Tibial artery (tissue), 4 donors: Measurements from ENCODE around the gene NR4A1.

Experiments used
- DNase-seq, 2 donors: peaks; one replicate each; pipeline ENCODE4 v3.0.0-alpha.2; 2019
- H3K27ac ChIP-seq, 2 donors: fragments of 200-600 bp; sonication (generic) in 1 of 2; 1 replicate in 1 of 2; 2 replicates in 1 of 2; pipeline ENCODE4 v1.5.1; 2018 to 2019; ENCODE audit warnings: mild to moderate bottlenecking in 1 of 2
- H3K27me3 ChIP-seq, 2 donors: fragments of 200-600 bp; sonication (generic) in 1 of 2; one replicate each; pipeline versions ENCODE4 v1.5.1 to v1.6.0; 2016 to 2019
- H3K36me3 ChIP-seq, 3 donors: fragments of 200-600 bp; sonication (generic) in 2 of 3; one replicate each; pipeline ENCODE4 v1.5.1; 2016 to 2019; ENCODE audit warnings: mild to moderate bottlenecking in 2 of 3
- H3K4me1 ChIP-seq, 4 donors: fragments of 200-600 bp; sonication (generic) in 2 of 4; 1 replicate in 3 of 4; 2 replicates in 1 of 4; pipeline ENCODE4 v1.5.1; 2016 to 2019
- H3K4me3 ChIP-seq, 2 donors: fragments of 200-600 bp; sonication (generic) in 1 of 2; 1 replicate in 1 of 2; 2 replicates in 1 of 2; pipeline ENCODE4 v1.5.1; 2018 to 2019; ENCODE audit warnings: mild to moderate bottlenecking in 2 of 2
- H3K9me3 ChIP-seq, 3 donors: fragments of 200-600 bp; sonication (generic) in 1 of 3; one replicate each; pipeline ENCODE4 v1.5.1; 2016 to 2019
- intact Hi-C: fragments of 100-400 bp; cut with DNase I; formaldehyde crosslinking; loops from one replicate; pipeline ENCODE4 v1.15.0; 2023; ENCODE audit warnings: low total_unique reads
- TF ChIP-seq, protein P1 (sequence below), 2 experiments: fragments of 200-600 bp in 1 of 2; fragments of 450-650 bp in 1 of 2; IDR thresholded peaks; one replicate each; pipeline ENCODE4 v1.5.1; 2017 to 2019; ENCODE audit warnings: antibody characterized with exemption in 2 of 2, mild to moderate bottlenecking in 1 of 2, moderate library complexity in 1 of 2

NR4A1 gene

GRCh38 chr12:52076811-52077210 is 25.6 kb downstream of the NR4A1 start:
- intact Hi-C loops: no loop called here
- Histone ChIP-seq H3K36me3 (peaks cover 13 to 72% (median 50%) of the 10 kb centered on the region in 3 donors), H3K27ac (no peak overlapping the region)

DNA sequence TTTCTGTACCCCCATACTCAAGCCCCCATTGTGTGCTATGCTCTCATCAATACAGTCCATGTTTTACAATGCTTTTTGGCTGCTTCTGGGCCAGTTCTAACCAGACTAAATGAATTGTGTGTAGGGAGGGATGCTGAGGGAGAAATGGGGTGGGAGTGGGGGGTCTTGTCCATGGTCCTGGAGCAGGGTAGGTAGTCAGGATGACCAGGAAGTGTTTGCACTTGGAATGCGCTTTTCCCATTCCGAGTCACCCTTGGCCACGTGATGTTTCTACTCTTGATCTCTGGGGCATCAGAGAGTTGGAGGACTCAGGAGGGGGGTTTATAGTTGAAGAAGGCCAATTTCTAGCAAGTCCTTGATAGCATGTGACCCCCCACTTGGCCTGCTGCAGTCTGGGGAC is 27.0 kb downstream of the NR4A1 start:
- intact Hi-C loops: no loop called here
- Histone ChIP-seq H3K27me3 (no peaks in the 10 kb centered on the region), H3K9me3 (no peaks in the 10 kb centered on the region), H3K4me1 (peaks cover 0 to 30% (median 14%) of the 10 kb centered on the region in 4 donors), H3K36me3 (peaks cover 13 to 70% (median 50%) of the 10 kb centered on the region in 3 donors), H3K4me3 (no peak overlapping the region), H3K27ac (no peak overlapping the region)
- DNase-seq: no peak
- TF ChIP-seq, protein P1, sequence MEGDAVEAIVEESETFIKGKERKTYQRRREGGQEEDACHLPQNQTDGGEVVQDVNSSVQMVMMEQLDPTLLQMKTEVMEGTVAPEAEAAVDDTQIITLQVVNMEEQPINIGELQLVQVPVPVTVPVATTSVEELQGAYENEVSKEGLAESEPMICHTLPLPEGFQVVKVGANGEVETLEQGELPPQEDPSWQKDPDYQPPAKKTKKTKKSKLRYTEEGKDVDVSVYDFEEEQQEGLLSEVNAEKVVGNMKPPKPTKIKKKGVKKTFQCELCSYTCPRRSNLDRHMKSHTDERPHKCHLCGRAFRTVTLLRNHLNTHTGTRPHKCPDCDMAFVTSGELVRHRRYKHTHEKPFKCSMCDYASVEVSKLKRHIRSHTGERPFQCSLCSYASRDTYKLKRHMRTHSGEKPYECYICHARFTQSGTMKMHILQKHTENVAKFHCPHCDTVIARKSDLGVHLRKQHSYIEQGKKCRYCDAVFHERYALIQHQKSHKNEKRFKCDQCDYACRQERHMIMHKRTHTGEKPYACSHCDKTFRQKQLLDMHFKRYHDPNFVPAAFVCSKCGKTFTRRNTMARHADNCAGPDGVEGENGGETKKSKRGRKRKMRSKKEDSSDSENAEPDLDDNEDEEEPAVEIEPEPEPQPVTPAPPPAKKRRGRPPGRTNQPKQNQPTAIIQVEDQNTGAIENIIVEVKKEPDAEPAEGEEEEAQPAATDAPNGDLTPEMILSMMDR (IDR thresholded peaks at IDR 0.05): no peak

More at GRCh38 chr12:52076811-52077210, 25.6 kb downstream of the NR4A1 start:
- Histone ChIP-seq H3K4me3 (no peak overlapping the region), H3K9me3 (no peaks in the 10 kb centered on the region), H3K4me1 (peaks cover 0 to 23% (median 10%) of the 10 kb centered on the region in 4 donors), H3K27me3 (no peaks in the 10 kb centered on the region)
- TF ChIP-seq, protein P1 (IDR thresholded peaks at IDR 0.05): no peak
- no peak for DNase-seq

- H3K27ac ChIP-seq: no peak within 1 kb of the TSS
- intact Hi-C loops: no loop called here
- TF ChIP-seq, protein P1 (IDR thresholded peaks at IDR 0.05): no peak
- H3K27me3 ChIP-seq: no peaks in the 10 kb centered on the region
- no peak within 1 kb of the TSS for H3K4me3 ChIP-seq
- H3K9me3 ChIP-seq: no peaks in the 10 kb centered on the region
- H3K36me3 ChIP-seq: peaks cover 9 to 55% (median 40%) of the 10 kb centered on the region in 3 donors
- H3K4me1 ChIP-seq: peaks cover 0 to 25% (median 11%) of the 10 kb centered on the region in 4 donors
- no peak for DNase-seq
Measured at GRCh38 chr12:52079576-52080402, 28.5 kb downstream of the NR4A1 start, which contains the start of gene SMIM41. TSS of gene SMIM41 (plus strand) at chr12:52079704. CDS start at chr12:52079780, 76 bp downstream.

GRCh38 chr12:52080403-52081251 is 29.4 kb downstream of the NR4A1 start:
- Histone ChIP-seq H3K27ac (peak overlapping the region; percentile 13 to 36), H3K27me3 (peaks cover 0 to 4% of the 10 kb centered on the region in 2 donors), H3K4me1 (peaks cover 0 to 25% (median 11%) of the 10 kb centered on the region in 4 donors), H3K9me3 (no peaks in the 10 kb centered on the region), H3K36me3 (peaks cover 9 to 46% (median 32%) of the 10 kb centered on the region in 3 donors), H3K4me3 (no peak overlapping the region)
- DNase-seq: no peak
- TF ChIP-seq, protein P1 (IDR thresholded peaks at IDR 0.05): no peak
- intact Hi-C loops: no loop called here

GRCh38 chr12:52081263-52081733 is 30.1 kb downstream of the NR4A1 start:
- Histone ChIP-seq H3K36me3 (peaks cover 9 to 40% (median 29%) of the 10 kb centered on the region in 3 donors), H3K9me3 (no peaks in the 10 kb centered on the region), H3K4me3 (no peak overlapping the region), H3K4me1 (peaks cover 0 to 25% (median 11%) of the 10 kb centered on the region in 4 donors), H3K27ac (peak overlapping the region; percentile 13 to 36), H3K27me3 (peaks cover 0 to 11% of the 10 kb centered on the region in 2 donors)
- TF ChIP-seq, protein P1 (IDR thresholded peaks at IDR 0.05): no peak
- no peak for DNase-seq
- intact Hi-C loops: no loop called here
